HCEC 1CT (cell line): ENCODE data around the gene AKR1B1.

Source experiments
- DNase-seq: peaks from one replicate; pipeline ENCODE4 v3.0.0-alpha.2; 2017

Gene AKR1B1

GRCh38 chr7:134468475-134468874, 9.6 kb upstream of the AKR1B1 start:
- no peak for DNase-seq

- DNase-seq: no peak
Measured at GRCh38 chr7:134468054-134468453, 9.2 kb upstream of the AKR1B1 start.

- no peak for DNase-seq
Measured at GRCh38 chr7:134465491-134465890, 6.6 kb upstream of the AKR1B1 start.

GRCh38 chr7:134464496-134464895, 5.6 kb upstream of the AKR1B1 start:
- DNase-seq: no peak

- no peak for DNase-seq
Measured at GRCh38 chr7:134463751-134464150, 4.9 kb upstream of the AKR1B1 start.

- peak; percentile 90 for DNase-seq
Measured at GRCh38 chr7:134462337-134462925, 3.5 kb upstream of the AKR1B1 start.

GRCh38 chr7:134461916-134462315, 3.0 kb upstream of the AKR1B1 start:
- no peak for DNase-seq

- peak; percentile 61 for DNase-seq
Measured at GRCh38 chr7:134459981-134460380, 1.1 kb upstream of the AKR1B1 start.

GRCh38 chr7:134458341-134458805, 527 bp downstream of the AKR1B1 start:
- peak; percentile 46 for DNase-seq

GRCh38 chr7:134457210-134457609, 1.7 kb downstream of the AKR1B1 start:
- no peak for DNase-seq

GRCh38 chr7:134454277-134454676, 4.6 kb downstream of the AKR1B1 start:
- DNase-seq: peak; percentile 38

- no peak for DNase-seq
Measured at GRCh38 chr7:134453518-134453917, 5.4 kb downstream of the AKR1B1 start.

GRCh38 chr7:134452991-134453473, 5.9 kb downstream of the AKR1B1 start:
- DNase-seq: no peak

- DNase-seq: no peak
Measured at GRCh38 chr7:134452419-134452838, 6.5 kb downstream of the AKR1B1 start.

GRCh38 chr7:134451656-134452055, 7.2 kb downstream of the AKR1B1 start:
- no peak for DNase-seq

- DNase-seq: peak; percentile 43
Measured at GRCh38 chr7:134450294-134451000, 8.5 kb downstream of the AKR1B1 start.

- DNase-seq: no peak
Measured at GRCh38 chr7:134449680-134450079, 9.2 kb downstream of the AKR1B1 start.

GRCh38 chr7:134448356-134449229, 10.3 kb downstream of the AKR1B1 start:
- peak; percentile 88 for DNase-seq

- DNase-seq: no peak
Measured at GRCh38 chr7:134447383-134447782, 11.5 kb downstream of the AKR1B1 start.

- DNase-seq: no peak
Measured at GRCh38 chr7:134446923-134447322, 12.0 kb downstream of the AKR1B1 start.

- DNase-seq: no peak
Measured at GRCh38 chr7:134446446-134446845, 12.5 kb downstream of the AKR1B1 start.

- DNase-seq: no peak
Measured at GRCh38 chr7:134444961-134445315, 14.0 kb downstream of the AKR1B1 start.

GRCh38 chr7:134444198-134444960, 14.5 kb downstream of the AKR1B1 start:
- no peak for DNase-seq
